ENCODE results near the gene MOB3A. TPM values are rescaled to one million over a fixed set of nuclear protein-coding genes. Genes with fewer than 3 reads are reported as not detected.

The MOB3A gene
- total RNA-seq, 2 experiments from 2014 or later, result 43.7 to 44.1 TPM

DNA sequence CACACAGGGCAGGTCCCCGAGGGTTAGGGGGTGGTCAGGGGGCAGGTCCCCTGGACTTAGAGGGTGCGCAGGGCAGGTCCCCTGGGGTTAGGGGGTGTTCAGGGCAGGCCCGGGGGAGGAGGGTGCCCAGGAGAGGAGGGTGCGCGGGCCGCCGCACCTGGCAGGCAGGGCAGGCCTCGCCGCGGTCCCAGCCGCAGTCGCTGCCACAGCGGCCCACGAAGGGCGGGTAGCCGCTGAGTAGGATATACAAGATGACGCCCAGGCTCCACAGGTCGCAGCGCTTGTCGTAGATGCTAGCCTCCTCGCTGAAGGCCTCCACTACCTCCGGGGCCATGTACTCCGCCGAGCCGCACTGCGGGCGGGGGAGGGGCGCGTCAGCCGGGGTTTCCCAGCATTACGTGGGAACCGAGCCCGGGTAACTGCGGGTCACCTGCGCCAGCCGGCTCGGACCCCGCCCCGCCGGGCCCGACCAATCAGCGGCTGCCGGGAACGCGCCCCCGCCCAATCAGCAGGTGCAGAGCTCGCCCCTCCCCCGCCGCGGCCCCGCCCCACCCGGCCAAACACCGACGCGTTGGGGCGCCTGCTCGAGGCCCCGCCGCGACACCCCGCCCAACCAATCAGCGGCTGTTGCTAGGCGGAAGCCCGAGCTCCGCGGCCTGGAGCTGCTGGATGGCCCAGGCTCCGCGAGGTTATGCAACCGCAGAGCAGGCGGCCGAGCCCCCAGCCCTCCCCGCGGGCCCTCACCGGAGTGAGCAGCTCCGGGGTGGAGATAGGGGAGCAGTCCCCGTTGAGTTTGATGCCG lies 54.2 kb downstream of the MOB3A start:
- Mint-ChIP-seq H3K4me1 (ENCODE audit: low read depth) (peaks cover 31% of the 10 kb centered on the region), H3K4me3 (peak overlapping the region; percentile 81), H3K27ac (peak overlapping the region; percentile 92), H3K27me3 (ENCODE audit: low read depth) (no peaks in the 10 kb centered on the region), H3K9me3 (no peaks in the 10 kb centered on the region), H3K36me3 (ENCODE audit: low read depth) (peaks cover 17% of the 10 kb centered on the region)
- CTCF ChIA-PET, result interaction anchor here (0.8 to 2.3 kb wide), 4 partner anchors 9 to 112 kb away, joined by 3 to 10 read pairs (median 6); no protein-coding TSS in a partner anchor
- peak; percentile 99 for DNase-seq
- intact Hi-C loops (cut with micrococcal nuclease), result loop anchor here (1.0 kb wide), 5 partner anchors 9 to 285 kb away; partner anchors contain the start of genes IZUMO4, MKNK2, MOB3A and PLEKHJ1

DNA sequence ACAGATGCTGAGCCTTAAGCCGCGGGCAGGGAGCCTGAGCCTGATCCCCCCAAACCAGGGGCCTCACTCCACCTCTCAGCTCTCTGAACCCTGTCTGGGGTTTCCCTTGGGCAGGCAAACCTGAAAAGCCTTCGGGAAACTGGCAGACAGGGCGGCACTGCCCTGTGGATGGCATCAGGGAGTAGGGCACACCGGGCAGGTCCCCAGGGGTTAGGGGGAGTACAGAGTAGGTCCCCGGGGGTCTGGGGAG lies 54.8 kb downstream of the MOB3A start:
- CTCF ChIA-PET, result interaction anchor here (0.8 to 1.6 kb wide), 2 partner anchors 9 to 23 kb away, joined by 3 to 9 read pairs; no protein-coding TSS in a partner anchor
- intact Hi-C loops (cut with micrococcal nuclease), result no loop called here
- Mint-ChIP-seq H3K9me3 (no peaks in the 10 kb centered on the region), H3K27me3 (ENCODE audit: low read depth) (no peaks in the 10 kb centered on the region), H3K4me1 (ENCODE audit: low read depth) (peaks cover 28% of the 10 kb centered on the region), H3K27ac (peak overlapping the region; percentile 92), H3K4me3 (peak overlapping the region; percentile 81), H3K36me3 (ENCODE audit: low read depth) (peaks cover 15% of the 10 kb centered on the region)
- no peak for DNase-seq

DNA sequence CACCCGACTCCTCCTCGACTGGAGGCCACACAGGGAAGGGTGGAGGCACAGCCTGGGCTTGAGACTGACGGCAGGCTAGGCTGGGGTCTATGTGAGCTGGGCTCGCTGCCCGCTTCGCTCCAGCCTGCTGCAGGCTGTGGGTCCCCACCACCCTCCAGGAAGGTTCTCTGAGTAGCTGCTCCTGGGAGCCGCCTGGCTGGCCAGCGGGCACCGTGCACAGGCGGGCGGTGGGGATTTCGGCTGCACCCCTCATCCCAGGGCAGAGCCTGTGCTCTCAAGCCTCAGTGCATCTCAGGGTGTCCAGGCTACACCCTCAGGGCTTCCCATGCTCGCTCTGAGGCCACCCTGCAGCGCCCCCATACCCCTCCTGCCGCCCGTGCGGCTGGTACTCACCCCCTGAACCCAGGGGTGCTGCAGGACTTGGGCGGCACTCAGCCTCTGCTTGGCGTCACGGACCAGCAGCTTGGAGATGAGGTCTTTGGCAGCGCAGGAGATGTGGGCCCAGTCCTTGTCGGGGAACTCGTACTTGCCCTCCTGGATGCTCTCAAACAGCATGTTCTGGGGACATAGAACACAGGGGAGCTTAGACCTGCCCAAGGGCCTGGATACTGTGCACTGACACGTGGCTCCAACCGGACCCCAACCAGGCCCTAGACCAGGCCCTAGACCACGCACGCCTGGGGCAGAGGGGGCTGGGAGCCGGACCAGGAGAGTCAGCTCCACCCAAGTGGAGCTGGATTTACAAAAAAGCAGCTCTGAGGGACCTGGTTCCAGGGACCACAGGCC lies 55.3 kb downstream of the MOB3A start:
- CTCF ChIA-PET, result interaction anchor here (0.8 to 1.6 kb wide), 2 partner anchors 8 to 22 kb away, joined by 3 to 9 read pairs; no protein-coding TSS in a partner anchor
- peaks cover 5% of the 10 kb centered on the region for H3K9me3 Mint-ChIP-seq
- H3K36me3 Mint-ChIP-seq (ENCODE audit: low read depth), result peaks cover 15% of the 10 kb centered on the region
- peaks cover 28% of the 10 kb centered on the region for H3K4me1 Mint-ChIP-seq (ENCODE audit: low read depth)
- H3K27me3 Mint-ChIP-seq (ENCODE audit: low read depth), result no peaks in the 10 kb centered on the region
- intact Hi-C loops (cut with micrococcal nuclease), result no loop called here
- peak overlapping the region; percentile 92 for H3K27ac Mint-ChIP-seq
- peak overlapping the region; percentile 81 for H3K4me3 Mint-ChIP-seq
- no peak for DNase-seq

DNA sequence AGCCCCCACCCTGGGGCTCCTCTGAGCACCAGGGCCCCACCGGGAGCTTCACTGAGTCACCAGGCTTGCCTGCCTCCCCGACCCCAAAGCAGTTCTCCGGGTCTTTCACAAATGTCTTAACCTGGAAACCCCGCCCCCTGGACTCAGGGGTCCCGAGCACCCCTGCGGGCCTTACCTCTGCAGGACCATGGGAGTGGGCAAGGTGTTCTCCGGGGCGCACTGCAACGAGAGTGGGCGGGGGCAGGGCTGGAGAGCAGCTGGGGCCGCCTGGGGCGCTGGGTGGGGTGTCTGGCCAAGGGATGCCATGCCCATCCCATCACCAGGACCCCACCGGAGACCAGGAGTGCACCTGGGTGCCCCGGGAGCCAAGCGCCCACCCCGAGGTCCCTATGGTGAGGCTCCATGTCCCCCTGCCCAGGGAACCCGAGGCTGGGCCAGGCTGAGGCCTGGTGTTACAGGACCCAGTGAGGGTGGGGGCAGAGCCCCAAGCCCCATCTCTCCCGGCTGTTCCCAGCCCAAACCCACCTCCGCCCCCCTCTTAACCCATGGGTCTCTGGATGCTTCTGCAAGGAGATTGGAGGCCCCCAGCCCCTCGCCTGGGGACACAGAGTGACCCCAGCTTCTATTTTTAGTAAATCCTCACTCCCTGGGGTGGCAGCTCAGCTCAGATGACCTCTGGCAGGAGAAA lies 56.0 kb downstream of the MOB3A start:
- Mint-ChIP-seq H3K27me3 (ENCODE audit: low read depth) (no peaks in the 10 kb centered on the region), H3K9me3 (peaks cover 8% of the 10 kb centered on the region), H3K27ac (peak overlapping the region; percentile 63), H3K36me3 (ENCODE audit: low read depth) (peaks cover 15% of the 10 kb centered on the region), H3K4me3 (peak overlapping the region; percentile 81), H3K4me1 (ENCODE audit: low read depth) (peaks cover 31% of the 10 kb centered on the region)
- DNase-seq, result no peak
- CTCF ChIA-PET, result interaction anchor here (0.6 to 1.6 kb wide), 2 partner anchors 8 to 35 kb away, joined by 3 read pairs; no protein-coding TSS in a partner anchor
- intact Hi-C loops (cut with micrococcal nuclease), result no loop called here

DNA sequence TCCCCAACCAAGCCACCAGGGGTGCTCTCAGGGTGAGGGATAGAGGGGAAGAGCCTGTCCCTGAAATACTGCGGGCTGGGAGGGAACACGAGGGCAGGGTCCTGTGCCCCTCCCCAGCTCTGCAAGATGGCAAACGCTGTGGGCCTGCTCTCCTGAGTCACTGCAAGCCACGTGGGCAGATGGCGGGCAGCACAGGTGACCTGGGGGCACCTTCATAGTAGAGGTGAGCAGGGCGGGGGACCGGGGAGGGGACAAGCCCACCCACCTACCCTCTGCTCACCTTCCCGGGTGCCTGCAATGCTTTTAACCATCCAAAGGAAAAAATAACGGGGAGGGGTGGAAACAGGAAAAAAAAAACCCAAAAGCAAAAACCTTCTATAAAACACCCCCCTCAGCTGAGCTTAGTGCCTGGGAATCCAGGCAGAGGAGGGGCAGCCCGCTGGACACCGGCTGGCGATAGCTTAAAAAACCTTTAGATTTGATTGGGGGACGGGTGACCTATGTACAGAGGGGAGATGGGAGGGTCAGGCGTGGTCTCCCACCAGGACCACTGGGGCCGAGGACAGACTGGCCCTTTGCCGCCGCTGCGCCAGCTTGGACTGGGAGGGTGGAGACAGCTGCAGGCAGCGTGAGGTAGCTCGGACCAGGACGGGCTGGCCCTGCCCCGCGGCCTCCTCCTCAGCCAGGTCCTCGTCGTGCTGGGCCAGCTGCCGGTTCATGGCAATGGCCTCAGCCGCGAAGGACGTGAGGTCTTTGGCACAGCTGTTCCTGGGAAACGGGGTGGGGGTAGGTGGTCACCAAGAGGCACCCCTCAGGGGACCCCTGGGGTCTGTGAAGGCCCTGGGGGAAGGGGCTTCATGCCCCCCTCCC lies 56.8 kb downstream of the MOB3A start:
- Mint-ChIP-seq H3K27ac (peak overlapping the region; percentile 24), H3K4me3 (peak overlapping the region; percentile 21), H3K36me3 (ENCODE audit: low read depth) (peaks cover 15% of the 10 kb centered on the region), H3K4me1 (ENCODE audit: low read depth) (peaks cover 33% of the 10 kb centered on the region), H3K27me3 (ENCODE audit: low read depth) (no peaks in the 10 kb centered on the region), H3K9me3 (peaks cover 10% of the 10 kb centered on the region)
- intact Hi-C loops (cut with micrococcal nuclease), result no loop called here
- no peak for DNase-seq
- CTCF ChIA-PET, result interaction anchor here (0.6 kb wide), 2 partner anchors 36 to 110 kb away, joined by 3 to 5 read pairs; no protein-coding TSS in a partner anchor

DNA sequence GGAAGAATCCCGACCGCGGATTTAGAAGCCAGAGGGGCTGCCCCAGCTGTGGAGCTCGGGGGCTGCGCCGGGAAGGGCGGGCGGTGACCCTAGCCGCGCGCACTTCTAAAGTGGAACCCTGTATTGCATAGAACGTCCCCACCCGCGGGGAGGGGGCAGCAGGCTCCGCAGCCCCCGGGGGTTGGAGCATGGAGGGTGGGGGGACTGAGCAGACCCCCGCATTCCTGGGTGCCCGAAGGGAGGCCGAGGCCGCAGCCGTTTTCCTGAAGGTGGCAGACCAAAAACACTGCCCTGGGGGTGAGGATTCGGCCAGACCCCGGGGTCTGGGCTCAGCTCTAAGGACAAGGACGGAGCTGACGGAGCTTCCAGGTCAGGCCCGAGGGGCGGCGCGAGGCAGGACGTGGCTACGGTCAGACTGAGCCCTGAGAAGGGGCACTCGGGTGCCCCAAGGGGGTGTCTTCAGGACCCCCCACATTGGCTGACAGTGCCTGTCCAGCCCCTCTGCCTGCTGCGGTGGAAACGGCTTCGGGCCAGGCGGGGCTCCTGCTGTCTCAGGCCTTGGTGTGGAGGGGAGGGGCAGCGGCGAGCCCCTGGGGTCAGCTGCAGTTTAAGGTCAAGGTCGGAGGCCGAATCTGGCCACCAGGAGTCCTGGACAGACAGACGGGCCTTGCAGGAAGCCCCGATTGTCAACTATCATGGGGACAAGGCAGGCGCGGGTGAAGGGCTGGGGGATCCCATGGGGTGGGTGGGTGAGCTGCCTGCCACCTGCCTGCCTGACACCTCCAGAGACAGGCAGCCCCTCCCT lies 57.6 kb downstream of the MOB3A start:
- H3K4me3 Mint-ChIP-seq, result no peak overlapping the region
- peaks cover 32% of the 10 kb centered on the region for H3K4me1 Mint-ChIP-seq (ENCODE audit: low read depth)
- intact Hi-C loops (cut with micrococcal nuclease), result no loop called here
- CTCF ChIA-PET, result interaction anchor here (0.6 kb wide), 1 partner anchor 109 kb away, joined by 5 read pairs; no protein-coding TSS in a partner anchor
- H3K27me3 Mint-ChIP-seq (ENCODE audit: low read depth), result no peaks in the 10 kb centered on the region
- H3K27ac Mint-ChIP-seq, result no peak overlapping the region
- H3K36me3 Mint-ChIP-seq (ENCODE audit: low read depth), result peaks cover 15% of the 10 kb centered on the region
- no peak for DNase-seq
- peaks cover 10% of the 10 kb centered on the region for H3K9me3 Mint-ChIP-seq

DNA sequence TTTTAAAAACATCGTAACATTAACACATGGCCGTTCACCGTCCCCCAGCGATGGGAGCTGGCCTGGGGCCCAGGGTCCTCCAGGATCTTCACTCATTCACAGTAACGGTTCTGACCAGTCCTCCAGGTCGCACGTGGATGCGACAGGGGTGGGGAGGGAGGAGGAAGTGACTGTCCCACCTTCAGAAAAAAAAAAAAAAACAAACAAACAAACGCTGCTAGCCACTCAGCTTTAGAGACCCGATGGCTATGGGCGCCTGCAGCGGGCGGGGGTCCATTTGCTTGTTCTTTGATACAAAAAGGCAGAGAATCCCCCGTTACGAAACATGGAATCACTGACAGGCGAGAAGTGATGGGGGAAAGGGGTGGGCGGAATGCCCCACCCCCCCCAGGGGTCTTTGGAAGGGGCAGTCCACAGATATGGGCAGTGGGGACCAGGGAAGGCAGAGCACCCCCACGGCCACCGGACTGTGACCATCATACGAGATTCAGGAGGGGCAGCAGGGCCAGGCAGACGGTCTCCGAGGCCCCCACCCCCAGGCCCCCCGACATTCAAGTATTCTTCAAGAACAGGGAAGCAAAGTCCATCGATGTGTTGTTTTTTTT lies 58.4 kb downstream of the MOB3A start:
- no peaks in the 10 kb centered on the region for H3K27me3 Mint-ChIP-seq (ENCODE audit: low read depth)
- H3K27ac Mint-ChIP-seq, result no peak overlapping the region
- H3K4me1 Mint-ChIP-seq (ENCODE audit: low read depth), result peaks cover 31% of the 10 kb centered on the region
- H3K9me3 Mint-ChIP-seq, result peaks cover 10% of the 10 kb centered on the region
- no peak for DNase-seq
- intact Hi-C loops (cut with micrococcal nuclease), result no loop called here
- H3K36me3 Mint-ChIP-seq (ENCODE audit: low read depth), result peaks cover 15% of the 10 kb centered on the region
- CTCF ChIA-PET, result no interaction called here
- no peak overlapping the region for H3K4me3 Mint-ChIP-seq

DNA sequence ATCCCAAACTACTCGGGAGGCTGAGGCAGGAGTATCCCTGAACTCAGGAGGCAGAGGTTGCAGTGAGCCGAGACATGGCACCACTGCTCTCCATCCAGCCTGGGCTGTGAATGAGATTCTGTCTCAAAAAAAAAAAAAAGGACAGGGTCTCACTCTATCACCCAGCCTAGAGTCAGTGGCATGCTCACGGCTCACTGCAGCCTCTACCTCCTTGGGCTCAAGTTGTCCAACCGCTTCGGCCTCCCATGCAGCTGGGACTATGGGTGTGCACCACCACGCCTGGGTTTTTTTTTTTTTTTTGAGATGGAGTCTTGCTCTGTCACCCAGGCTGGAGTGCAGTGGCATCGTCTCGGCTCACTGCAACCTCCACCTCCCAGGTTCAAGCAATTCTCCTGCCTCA lies 59.7 kb downstream of the MOB3A start:
- Mint-ChIP-seq H3K9me3 (peaks cover 10% of the 10 kb centered on the region), H3K4me3 (no peak overlapping the region), H3K36me3 (ENCODE audit: low read depth) (peaks cover 10% of the 10 kb centered on the region), H3K27me3 (ENCODE audit: low read depth) (no peaks in the 10 kb centered on the region), H3K27ac (no peak overlapping the region), H3K4me1 (ENCODE audit: low read depth) (peaks cover 39% of the 10 kb centered on the region)
- intact Hi-C loops (cut with micrococcal nuclease), result no loop called here
- CTCF ChIA-PET, result no interaction called here
- DNase-seq, result no peak

DNA sequence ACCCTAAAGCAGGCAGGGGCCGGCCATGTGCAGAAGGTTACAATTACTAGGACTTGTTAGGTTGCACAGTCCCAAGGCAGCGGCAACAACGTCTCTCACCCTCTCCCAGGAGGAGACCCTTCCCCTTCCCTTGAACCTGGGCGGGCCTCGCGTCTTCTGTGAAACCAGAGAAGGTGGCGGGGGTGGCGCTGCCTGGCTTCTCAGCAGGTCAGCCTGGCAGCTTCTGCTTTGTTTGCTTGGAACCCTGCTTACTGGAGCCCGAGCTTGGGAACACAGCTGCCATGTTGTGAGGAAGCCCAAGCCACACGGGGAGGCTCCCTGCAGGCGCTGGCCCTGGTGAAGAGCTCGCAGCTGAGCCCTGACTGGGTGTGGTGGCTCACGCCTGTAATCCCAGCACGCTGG lies 60.5 kb downstream of the MOB3A start:
- intact Hi-C loops (cut with micrococcal nuclease), result no loop called here
- no peak for DNase-seq
- CTCF ChIA-PET, result no interaction called here
- Mint-ChIP-seq H3K27me3 (ENCODE audit: low read depth) (no peaks in the 10 kb centered on the region), H3K4me3 (no peak overlapping the region), H3K4me1 (ENCODE audit: low read depth) (peaks cover 36% of the 10 kb centered on the region), H3K9me3 (peaks cover 10% of the 10 kb centered on the region), H3K36me3 (ENCODE audit: low read depth) (peaks cover 6% of the 10 kb centered on the region), H3K27ac (no peak overlapping the region)

DNA sequence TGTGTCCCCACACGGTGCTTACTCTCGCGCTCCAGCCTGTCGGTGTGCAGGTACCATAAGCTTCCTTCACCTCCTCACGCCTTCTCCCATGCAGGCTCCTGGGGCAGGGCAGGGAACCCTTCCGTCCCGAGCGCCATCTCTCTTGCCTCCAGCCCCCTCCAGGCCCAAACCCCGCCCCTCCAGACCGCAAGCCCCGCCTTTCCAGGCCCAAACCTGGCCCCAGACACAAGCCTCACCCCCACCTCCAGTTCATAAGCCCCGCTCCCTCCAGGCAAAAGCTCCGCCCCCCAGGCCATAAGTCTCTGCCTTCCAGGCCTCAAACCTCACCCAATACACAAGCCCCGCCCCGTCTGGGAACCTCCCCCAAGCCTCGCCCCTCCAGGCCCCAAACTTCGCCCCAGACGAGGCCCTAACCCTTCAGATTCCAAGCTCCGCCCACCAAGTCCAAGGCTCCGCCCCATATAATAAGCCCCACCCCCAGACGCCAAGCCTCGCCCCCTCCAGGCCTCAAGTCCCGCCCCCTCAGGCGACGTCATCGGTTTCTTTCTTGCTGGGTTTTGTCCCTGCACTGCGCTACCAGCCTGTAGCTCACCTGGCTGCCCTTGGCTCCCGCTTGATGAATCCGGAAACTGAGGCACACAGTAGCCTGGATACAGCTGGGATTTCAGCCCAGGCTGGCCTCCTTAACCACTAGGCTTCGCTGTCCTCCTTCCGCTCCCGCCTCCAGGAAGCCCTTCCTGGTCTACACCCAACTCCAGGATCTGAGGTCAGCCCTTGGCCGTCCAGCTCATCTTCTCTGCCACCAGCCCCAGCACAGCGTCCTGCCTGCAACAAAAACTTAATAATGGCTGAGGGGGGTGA lies 61.2 kb downstream of the MOB3A start:
- peaks cover 33% of the 10 kb centered on the region for H3K4me1 Mint-ChIP-seq (ENCODE audit: low read depth)
- H3K4me3 Mint-ChIP-seq, result no peak overlapping the region
- no peaks in the 10 kb centered on the region for H3K27me3 Mint-ChIP-seq (ENCODE audit: low read depth)
- intact Hi-C loops (cut with micrococcal nuclease), result no loop called here
- CTCF ChIA-PET, result interaction anchor here (1.1 kb wide), 1 partner anchor 15 kb away, joined by 6 read pairs; no protein-coding TSS in a partner anchor
- H3K9me3 Mint-ChIP-seq, result peaks cover 10% of the 10 kb centered on the region
- peak; percentile 75 for DNase-seq
- peaks cover 6% of the 10 kb centered on the region for H3K36me3 Mint-ChIP-seq (ENCODE audit: low read depth)
- H3K27ac Mint-ChIP-seq, result no peak overlapping the region
